Measurements from ENCODE around the gene CCDC187. TPM values are rescaled to one million over a fixed set of nuclear protein-coding genes. Genes with fewer than 3 reads are reported as not detected.

CCDC187 gene
- total RNA-seq, 1 donor from 2014 or later: not detected

- intact Hi-C loops (cut with micrococcal nuclease): no loop called here
These were observed 4.8 kb downstream of the CCDC187 start for GRCh38 chr9:136299116-136299515.

- intact Hi-C loops (cut with micrococcal nuclease): no loop called here
These were observed 5.8 kb downstream of the CCDC187 start for GRCh38 chr9:136297766-136298735.

- intact Hi-C loops (cut with micrococcal nuclease): no loop called here
These were observed 6.7 kb downstream of the CCDC187 start for GRCh38 chr9:136297016-136297691.

GRCh38 chr9:136296434-136297015 is 7.4 kb downstream of the CCDC187 start:
- intact Hi-C loops (cut with micrococcal nuclease): no loop called here

- intact Hi-C loops (cut with micrococcal nuclease): no loop called here
These were observed 8.1 kb downstream of the CCDC187 start for GRCh38 chr9:136295542-136296433.

GRCh38 chr9:136295055-136295454 is 8.8 kb downstream of the CCDC187 start:
- intact Hi-C loops (cut with micrococcal nuclease): no loop called here

GRCh38 chr9:136294437-136294836 is 9.5 kb downstream of the CCDC187 start:
- intact Hi-C loops (cut with micrococcal nuclease): no loop called here

- intact Hi-C loops (cut with micrococcal nuclease): no loop called here
These were observed 10.3 kb downstream of the CCDC187 start for GRCh38 chr9:136293476-136294077.

- intact Hi-C loops (cut with micrococcal nuclease): no loop called here
These were observed 11.1 kb downstream of the CCDC187 start for GRCh38 chr9:136292591-136293448.

GRCh38 chr9:136292026-136292538 is 11.8 kb downstream of the CCDC187 start:
- intact Hi-C loops (cut with micrococcal nuclease): no loop called here

- intact Hi-C loops (cut with micrococcal nuclease): no loop called here
These were observed 12.4 kb downstream of the CCDC187 start for GRCh38 chr9:136291306-136292025.

- intact Hi-C loops (cut with micrococcal nuclease): no loop called here
These were observed 13.3 kb downstream of the CCDC187 start for GRCh38 chr9:136290508-136291000.

- intact Hi-C loops (cut with micrococcal nuclease): no loop called here
These were observed 14.0 kb downstream of the CCDC187 start for GRCh38 chr9:136289651-136290507.

- intact Hi-C loops (cut with micrococcal nuclease): no loop called here
These were observed 15.7 kb downstream of the CCDC187 start for GRCh38 chr9:136287960-136288753.

- intact Hi-C loops (cut with micrococcal nuclease): no loop called here
These were observed 16.9 kb downstream of the CCDC187 start for GRCh38 chr9:136286987-136287379.

GRCh38 chr9:136286359-136286986 is 17.4 kb downstream of the CCDC187 start:
- intact Hi-C loops (cut with micrococcal nuclease): no loop called here

Measured in T-helper 1 cell treated with Interleukin-12 subunit alpha and Interleukin-12 subunit beta and Interleukin-4 antibody, amounts not matched to agents 30 ng/mL and 1 ng/mL, for 36 hours (primary cell).